ENCODE results near the gene NUP214.

The NUP214 gene

GRCh38 chr9:131120620-131121228, 4.7 kb upstream of the NUP214 start:
- Histone ChIP-seq H3K4me1 (ENCODE audit: control insufficient read depth, insufficient read depth, low read length) (no peaks in the 10 kb centered on the region), H3K4me3 (ENCODE audit: low read depth, low read length) (no peak overlapping the region), H3K27ac (ENCODE audit: extremely low read depth, low read depth, low read length) (no peak overlapping the region), H3K9me3 (ENCODE audit: control insufficient read depth, insufficient read depth, low read depth, low read length) (no peaks in the 10 kb centered on the region), H3K36me3 (ENCODE audit: control insufficient read depth in 2 of 2, insufficient read depth in 1 of 2, low read length in 2 of 2) (peaks cover 0 to 21% of the 10 kb centered on the region in 2 experiments; a peak in 1 of 3 replicates)
- TF ChIP-seq, protein P1, sequence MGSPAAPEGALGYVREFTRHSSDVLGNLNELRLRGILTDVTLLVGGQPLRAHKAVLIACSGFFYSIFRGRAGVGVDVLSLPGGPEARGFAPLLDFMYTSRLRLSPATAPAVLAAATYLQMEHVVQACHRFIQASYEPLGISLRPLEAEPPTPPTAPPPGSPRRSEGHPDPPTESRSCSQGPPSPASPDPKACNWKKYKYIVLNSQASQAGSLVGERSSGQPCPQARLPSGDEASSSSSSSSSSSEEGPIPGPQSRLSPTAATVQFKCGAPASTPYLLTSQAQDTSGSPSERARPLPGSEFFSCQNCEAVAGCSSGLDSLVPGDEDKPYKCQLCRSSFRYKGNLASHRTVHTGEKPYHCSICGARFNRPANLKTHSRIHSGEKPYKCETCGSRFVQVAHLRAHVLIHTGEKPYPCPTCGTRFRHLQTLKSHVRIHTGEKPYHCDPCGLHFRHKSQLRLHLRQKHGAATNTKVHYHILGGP (tag by site-specific recombination; IDR thresholded peaks at IDR 0.05), result no peak
- CTCF ChIA-PET, result no interaction called here
- POLR2A ChIA-PET, result no interaction called here

- ChIA-PET CTCF (no interaction called here), POLR2A (no interaction called here)
- Histone ChIP-seq H3K9me3 (ENCODE audit: control insufficient read depth, insufficient read depth, low read depth, low read length) (no peaks in the 10 kb centered on the region), H3K4me1 (ENCODE audit: control insufficient read depth, insufficient read depth, low read length) (no peaks in the 10 kb centered on the region), H3K27ac (ENCODE audit: extremely low read depth, low read depth, low read length) (no peak overlapping the region), H3K4me3 (ENCODE audit: low read depth, low read length) (no peak overlapping the region), H3K36me3 (ENCODE audit: control insufficient read depth in 2 of 2, insufficient read depth in 1 of 2, low read length in 2 of 2) (peaks cover 0 to 21% of the 10 kb centered on the region in 2 experiments; a peak in 1 of 3 replicates)
- no peak for TF ChIP-seq ZBTB21 (tag by site-specific recombination; IDR thresholded peaks at IDR 0.05)
- no peak for TF ChIP-seq ZNF426 (tag by site-specific recombination; IDR thresholded peaks at IDR 0.05)
- TF ChIP-seq, protein P2, sequence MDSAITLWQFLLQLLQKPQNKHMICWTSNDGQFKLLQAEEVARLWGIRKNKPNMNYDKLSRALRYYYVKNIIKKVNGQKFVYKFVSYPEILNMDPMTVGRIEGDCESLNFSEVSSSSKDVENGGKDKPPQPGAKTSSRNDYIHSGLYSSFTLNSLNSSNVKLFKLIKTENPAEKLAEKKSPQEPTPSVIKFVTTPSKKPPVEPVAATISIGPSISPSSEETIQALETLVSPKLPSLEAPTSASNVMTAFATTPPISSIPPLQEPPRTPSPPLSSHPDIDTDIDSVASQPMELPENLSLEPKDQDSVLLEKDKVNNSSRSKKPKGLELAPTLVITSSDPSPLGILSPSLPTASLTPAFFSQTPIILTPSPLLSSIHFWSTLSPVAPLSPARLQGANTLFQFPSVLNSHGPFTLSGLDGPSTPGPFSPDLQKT (IDR thresholded peaks at IDR 0.05; ENCODE audit: borderline replicate concordance, low read depth, low read length), result no peak
- no peak for TF ChIP-seq ZNF449 (tag by site-specific recombination; IDR thresholded peaks at IDR 0.05)
- no peak for TF ChIP-seq IKZF3 (tag by site-specific recombination; IDR thresholded peaks at IDR 0.05)
- TF ChIP-seq ZFP3 (tag by site-specific recombination; IDR thresholded peaks at IDR 0.05; ENCODE audit: low read depth), result no peak
- TF ChIP-seq, protein P3, sequence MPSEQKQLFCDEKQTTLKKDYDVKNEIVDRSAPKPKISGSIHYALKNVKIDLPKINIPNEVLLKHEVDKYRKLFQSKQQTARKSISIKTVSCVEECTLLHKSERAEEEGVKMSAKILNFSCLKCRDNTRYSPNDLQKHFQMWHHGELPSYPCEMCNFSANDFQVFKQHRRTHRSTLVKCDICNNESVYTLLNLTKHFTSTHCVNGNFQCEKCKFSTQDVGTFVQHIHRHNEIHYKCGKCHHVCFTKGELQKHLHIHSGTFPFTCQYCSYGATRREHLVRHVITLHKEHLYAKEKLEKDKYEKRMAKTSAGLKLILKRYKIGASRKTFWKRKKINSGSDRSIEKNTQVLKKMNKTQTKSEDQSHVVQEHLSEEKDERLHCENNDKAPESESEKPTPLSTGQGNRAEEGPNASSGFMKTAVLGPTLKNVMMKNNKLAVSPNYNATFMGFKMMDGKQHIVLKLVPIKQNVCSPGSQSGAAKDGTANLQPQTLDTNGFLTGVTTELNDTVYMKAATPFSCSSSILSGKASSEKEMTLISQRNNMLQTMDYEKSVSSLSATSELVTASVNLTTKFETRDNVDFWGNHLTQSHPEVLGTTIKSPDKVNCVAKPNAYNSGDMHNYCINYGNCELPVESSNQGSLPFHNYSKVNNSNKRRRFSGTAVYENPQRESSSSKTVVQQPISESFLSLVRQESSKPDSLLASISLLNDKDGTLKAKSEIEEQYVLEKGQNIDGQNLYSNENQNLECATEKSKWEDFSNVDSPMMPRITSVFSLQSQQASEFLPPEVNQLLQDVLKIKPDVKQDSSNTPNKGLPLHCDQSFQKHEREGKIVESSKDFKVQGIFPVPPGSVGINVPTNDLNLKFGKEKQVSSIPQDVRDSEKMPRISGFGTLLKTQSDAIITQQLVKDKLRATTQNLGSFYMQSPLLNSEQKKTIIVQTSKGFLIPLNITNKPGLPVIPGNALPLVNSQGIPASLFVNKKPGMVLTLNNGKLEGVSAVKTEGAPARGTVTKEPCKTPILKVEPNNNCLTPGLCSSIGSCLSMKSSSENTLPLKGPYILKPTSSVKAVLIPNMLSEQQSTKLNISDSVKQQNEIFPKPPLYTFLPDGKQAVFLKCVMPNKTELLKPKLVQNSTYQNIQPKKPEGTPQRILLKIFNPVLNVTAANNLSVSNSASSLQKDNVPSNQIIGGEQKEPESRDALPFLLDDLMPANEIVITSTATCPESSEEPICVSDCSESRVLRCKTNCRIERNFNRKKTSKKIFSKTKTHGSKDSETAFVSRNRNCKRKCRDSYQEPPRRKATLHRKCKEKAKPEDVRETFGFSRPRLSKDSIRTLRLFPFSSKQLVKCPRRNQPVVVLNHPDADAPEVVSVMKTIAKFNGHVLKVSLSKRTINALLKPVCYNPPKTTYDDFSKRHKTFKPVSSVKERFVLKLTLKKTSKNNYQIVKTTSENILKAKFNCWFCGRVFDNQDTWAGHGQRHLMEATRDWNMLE (tag by site-specific recombination; conservative IDR thresholded peaks at IDR 0.05; ENCODE audit: low read depth), result no peak
- TF ChIP-seq KLF9 (tag by site-specific recombination; IDR thresholded peaks at IDR 0.05; ENCODE audit: low read depth), result no peak
- TF ChIP-seq, protein P4, sequence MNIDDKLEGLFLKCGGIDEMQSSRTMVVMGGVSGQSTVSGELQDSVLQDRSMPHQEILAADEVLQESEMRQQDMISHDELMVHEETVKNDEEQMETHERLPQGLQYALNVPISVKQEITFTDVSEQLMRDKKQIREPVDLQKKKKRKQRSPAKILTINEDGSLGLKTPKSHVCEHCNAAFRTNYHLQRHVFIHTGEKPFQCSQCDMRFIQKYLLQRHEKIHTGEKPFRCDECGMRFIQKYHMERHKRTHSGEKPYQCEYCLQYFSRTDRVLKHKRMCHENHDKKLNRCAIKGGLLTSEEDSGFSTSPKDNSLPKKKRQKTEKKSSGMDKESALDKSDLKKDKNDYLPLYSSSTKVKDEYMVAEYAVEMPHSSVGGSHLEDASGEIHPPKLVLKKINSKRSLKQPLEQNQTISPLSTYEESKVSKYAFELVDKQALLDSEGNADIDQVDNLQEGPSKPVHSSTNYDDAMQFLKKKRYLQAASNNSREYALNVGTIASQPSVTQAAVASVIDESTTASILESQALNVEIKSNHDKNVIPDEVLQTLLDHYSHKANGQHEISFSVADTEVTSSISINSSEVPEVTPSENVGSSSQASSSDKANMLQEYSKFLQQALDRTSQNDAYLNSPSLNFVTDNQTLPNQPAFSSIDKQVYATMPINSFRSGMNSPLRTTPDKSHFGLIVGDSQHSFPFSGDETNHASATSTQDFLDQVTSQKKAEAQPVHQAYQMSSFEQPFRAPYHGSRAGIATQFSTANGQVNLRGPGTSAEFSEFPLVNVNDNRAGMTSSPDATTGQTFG (tag by site-specific recombination; IDR thresholded peaks at IDR 0.05; ENCODE audit: borderline replicate concordance), result no peak
- TF ChIP-seq SP3 (tag by site-specific recombination; IDR thresholded peaks at IDR 0.05), result no peak
- no peak for TF ChIP-seq ZNF280D (tag by site-specific recombination; IDR thresholded peaks at IDR 0.05)
- TF ChIP-seq ZNF521 (tag by site-specific recombination; IDR thresholded peaks at IDR 0.05), result no peak
- TF ChIP-seq SCRT2 (tag by site-specific recombination; IDR thresholded peaks at IDR 0.05), result no peak
- no peak for TF ChIP-seq EGR2 (tag by site-specific recombination; IDR thresholded peaks at IDR 0.05; ENCODE audit: low read depth)
- TF ChIP-seq ZNF555 (tag by site-specific recombination; conservative IDR thresholded peaks at IDR 0.05), result no peak
Measured at GRCh38 chr9:131121346-131121745, 4.0 kb upstream of the NUP214 start.
